ENCODE measurements around the gene EDEM3.
"Not testable (repeated sequence)": the region's sequence is repeated elsewhere in the genome, so short reads cannot be mapped to it uniquely, and the experiment has no call there.

EDEM3 gene

DNA sequence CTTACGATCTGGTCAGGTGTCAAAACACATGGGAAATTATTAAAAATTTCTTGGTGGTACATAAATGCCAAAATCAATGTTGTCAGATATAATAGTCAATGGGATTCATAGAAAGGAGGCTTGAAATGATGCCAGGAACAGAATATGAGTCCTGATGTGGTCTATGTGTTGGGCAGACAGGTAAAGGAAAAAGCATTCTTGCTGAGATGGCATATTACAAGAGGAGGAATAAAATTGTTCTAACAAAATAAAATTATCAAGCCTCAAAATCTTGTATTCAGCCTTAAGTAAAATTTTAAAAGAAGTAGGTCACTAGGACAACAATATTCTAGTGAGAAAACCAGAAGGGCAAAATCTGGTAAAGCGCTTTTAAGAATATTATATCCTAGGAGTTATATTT, 30.9 kb upstream of the EDEM3 start:
- TF ChIP-seq CTCF (IDR thresholded peaks at IDR 0.05): no peak

DNA sequence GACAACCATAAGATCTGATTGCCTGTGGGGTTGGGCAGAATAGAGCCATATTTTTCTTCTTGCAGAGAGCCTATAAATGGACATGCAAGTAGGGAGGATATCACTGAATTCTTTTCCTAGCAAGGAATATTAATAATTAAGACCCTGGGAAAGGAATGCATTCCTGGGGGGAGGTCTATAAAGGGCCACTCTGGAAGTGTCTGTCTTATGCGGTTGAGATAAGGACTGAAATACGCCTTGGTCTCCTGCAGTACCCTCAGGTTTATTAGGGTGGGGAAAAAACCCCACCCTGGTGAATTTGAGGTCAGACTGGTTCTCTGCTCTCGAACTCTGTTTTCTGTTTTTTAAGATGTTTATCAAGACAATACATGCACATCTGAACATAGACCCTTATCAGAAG, 29.1 kb upstream of the EDEM3 start:
- H3K27ac ChIP-seq: not testable (repeated sequence)

More for the DNA sequence above, 30.9 kb upstream of the EDEM3 start:
- no peak overlapping the region for H3K27ac ChIP-seq

- TF ChIP-seq ZFX (IDR thresholded peaks at IDR 0.05; ENCODE audit: borderline replicate concordance) (no peak), CTCF (IDR thresholded peaks at IDR 0.05) (no peak)
Measured at GRCh38 chr1:184781941-184782340, 27.3 kb upstream of the EDEM3 start.

DNA sequence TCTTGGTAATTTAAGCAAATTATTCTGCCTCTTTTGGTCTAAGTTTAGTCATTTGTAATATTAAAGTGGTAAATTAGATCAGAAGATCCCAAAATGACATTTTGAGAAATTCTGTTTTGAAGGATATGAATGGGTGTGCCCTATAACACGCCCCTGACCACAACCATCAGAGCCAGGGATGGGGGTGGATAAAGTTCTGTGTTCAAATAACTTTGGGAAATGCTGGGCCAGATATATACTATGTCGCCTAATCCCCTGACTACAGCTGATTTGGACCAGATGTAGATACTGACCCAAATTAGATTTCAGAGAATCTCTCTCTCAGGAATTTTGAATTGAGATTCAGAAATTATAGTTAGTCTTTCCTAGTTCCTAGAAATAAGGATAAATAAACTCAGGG, 21.2 kb upstream of the EDEM3 start:
- H3K27ac ChIP-seq: no peak overlapping the region
- TF ChIP-seq ZFX (IDR thresholded peaks at IDR 0.05; ENCODE audit: borderline replicate concordance): no peak
- no peak for TF ChIP-seq CTCF (IDR thresholded peaks at IDR 0.05)

More at GRCh38 chr1:184781941-184782340, 27.3 kb upstream of the EDEM3 start:
- no peak overlapping the region for H3K27ac ChIP-seq

DNA sequence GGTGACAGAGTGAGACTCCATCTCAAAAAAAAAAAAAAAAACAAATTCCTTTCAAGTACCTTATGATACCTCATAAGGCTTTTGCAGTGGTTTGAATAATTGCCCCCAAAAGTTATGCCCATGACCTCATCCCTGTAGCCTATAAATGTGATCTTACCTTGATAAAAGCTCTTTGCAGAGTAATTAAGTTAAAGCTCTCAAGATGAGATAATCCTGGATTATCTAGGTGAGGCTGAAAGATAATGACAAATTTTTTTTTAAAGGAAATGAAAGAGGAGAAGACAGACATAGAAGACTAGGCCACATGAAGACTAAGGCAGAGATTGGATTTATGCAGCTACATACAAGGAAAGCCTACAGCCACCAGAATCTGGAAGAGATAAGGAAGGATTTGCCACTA, 20.7 kb upstream of the EDEM3 start:
- H3K27ac ChIP-seq: no peak overlapping the region
- no peak for TF ChIP-seq ZFX (IDR thresholded peaks at IDR 0.05; ENCODE audit: borderline replicate concordance)
- TF ChIP-seq CTCF (IDR thresholded peaks at IDR 0.05): no peak

- TF ChIP-seq ZFX (IDR thresholded peaks at IDR 0.05; ENCODE audit: borderline replicate concordance): no peak
- TF ChIP-seq CTCF (IDR thresholded peaks at IDR 0.05): no peak
- no peak overlapping the region for H3K27ac ChIP-seq
Measured at GRCh38 chr1:184773762-184774320, 19.2 kb upstream of the EDEM3 start.

DNA sequence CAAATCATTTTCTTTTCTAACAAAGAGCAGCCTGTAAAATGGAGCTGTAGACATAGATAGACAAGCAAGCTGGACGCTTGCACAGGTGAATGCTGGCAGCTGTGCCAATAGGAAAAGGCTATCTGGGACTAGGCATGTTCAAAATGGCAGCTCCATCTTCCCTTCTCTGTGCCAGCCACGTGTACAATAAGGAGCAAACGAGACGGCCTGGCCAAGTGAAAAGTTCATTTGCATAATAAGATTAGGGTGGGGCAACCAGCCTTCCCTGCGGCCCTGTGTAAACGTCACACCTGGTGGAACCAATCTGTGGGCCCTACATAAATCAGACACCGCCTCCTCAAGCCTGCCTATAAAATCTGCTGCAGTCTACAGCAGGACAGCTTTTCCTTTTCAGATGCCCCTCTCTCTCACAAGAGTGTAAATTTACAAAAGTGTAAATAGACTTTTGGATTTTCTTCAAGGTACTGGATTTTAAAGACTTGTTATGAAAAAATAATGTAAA, 16.6 kb upstream of the EDEM3 start:
- H3K27ac ChIP-seq: peak overlapping the region; percentile 32; the same call in 1 of the 2 replicates
- no peak for TF ChIP-seq ZFX (IDR thresholded peaks at IDR 0.05; ENCODE audit: borderline replicate concordance)
- TF ChIP-seq CTCF (IDR thresholded peaks at IDR 0.05): no peak
